H1 (cell line): ENCODE results near the gene METTL18.

Source experiments
- EZH2 ChIP-seq: fragments of 200-600 bp; sonication (generic); IDR thresholded peaks from 2 replicates; pipeline ENCODE4 v1.7.1; 2012; ENCODE audit warnings: low read depth, mild to moderate bottlenecking, moderate library complexity, low read length, inconsistent platforms; ENCODE audit not compliant: severe bottlenecking
- POLR2A ChIP-seq, 2 experiments: IDR thresholded peaks; 1 replicate in 1 of 2; 2 replicates in 1 of 2; pipeline ENCODE4 v1.6.1; 2011; ENCODE audit warnings: low read depth in 2 of 2, low read length in 2 of 2, mild to moderate bottlenecking in 2 of 2; ENCODE audit errors: control extremely low read depth in 1 of 2
- TF ChIP-seq, protein P1 (sequence below), 3 experiments: IDR thresholded peaks; 1 replicate in 2 of 3; 2 replicates in 1 of 3; pipeline versions ENCODE4 v1.5.1 to v1.6.1; 2011; ENCODE audit warnings: low read length in 3 of 3, mild to moderate bottlenecking in 3 of 3, inconsistent platforms in 2 of 3, low read depth in 1 of 3, moderate library complexity in 1 of 3; ENCODE audit not compliant: insufficient read depth in 1 of 3; ENCODE audit errors: control extremely low read depth in 1 of 3

DNA sequence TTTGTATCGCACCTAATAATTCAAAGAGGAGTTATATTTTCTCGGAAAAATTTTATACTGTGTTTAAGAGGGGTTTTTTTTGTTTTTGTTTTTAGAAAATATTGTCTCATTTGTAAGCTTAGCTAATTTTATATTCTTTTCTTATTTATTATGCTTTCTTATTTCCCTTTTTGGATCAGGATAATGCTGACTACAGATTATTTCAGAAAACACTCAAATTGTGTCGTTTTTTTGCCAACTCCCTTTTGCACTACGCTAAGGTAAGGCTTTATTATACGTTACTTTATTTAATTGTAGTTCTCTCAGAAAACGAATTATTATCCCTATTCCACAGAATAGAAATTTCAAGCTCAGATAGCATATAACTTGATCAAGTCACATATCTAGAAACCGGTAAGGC lies 26.8 kb upstream of the METTL18 start:
- no peak for TF ChIP-seq EZH2
- TF ChIP-seq, protein P1, sequence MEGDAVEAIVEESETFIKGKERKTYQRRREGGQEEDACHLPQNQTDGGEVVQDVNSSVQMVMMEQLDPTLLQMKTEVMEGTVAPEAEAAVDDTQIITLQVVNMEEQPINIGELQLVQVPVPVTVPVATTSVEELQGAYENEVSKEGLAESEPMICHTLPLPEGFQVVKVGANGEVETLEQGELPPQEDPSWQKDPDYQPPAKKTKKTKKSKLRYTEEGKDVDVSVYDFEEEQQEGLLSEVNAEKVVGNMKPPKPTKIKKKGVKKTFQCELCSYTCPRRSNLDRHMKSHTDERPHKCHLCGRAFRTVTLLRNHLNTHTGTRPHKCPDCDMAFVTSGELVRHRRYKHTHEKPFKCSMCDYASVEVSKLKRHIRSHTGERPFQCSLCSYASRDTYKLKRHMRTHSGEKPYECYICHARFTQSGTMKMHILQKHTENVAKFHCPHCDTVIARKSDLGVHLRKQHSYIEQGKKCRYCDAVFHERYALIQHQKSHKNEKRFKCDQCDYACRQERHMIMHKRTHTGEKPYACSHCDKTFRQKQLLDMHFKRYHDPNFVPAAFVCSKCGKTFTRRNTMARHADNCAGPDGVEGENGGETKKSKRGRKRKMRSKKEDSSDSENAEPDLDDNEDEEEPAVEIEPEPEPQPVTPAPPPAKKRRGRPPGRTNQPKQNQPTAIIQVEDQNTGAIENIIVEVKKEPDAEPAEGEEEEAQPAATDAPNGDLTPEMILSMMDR (IDR thresholded peaks at IDR 0.05; ENCODE audit: control extremely low read depth in 1 of 3, insufficient read depth in 1 of 3, low read depth in 1 of 3, low read length in 3 of 3), result no peak
- TF ChIP-seq POLR2A (IDR thresholded peaks at IDR 0.05; ENCODE audit: control extremely low read depth in 1 of 2, low read depth in 2 of 2, low read length in 2 of 2), result no peak
